Astrocyte (in vitro differentiated cells and primary cell): ENCODE measurements around the gene TOMM70.

Experiments used
- CTCF ChIP-seq: IDR thresholded peaks from 2 replicates; pipeline ENCODE4 v1.5.1; 2011; ENCODE audit warnings: low read depth, mild to moderate bottlenecking, inconsistent platforms, low read length, moderate library complexity; ENCODE audit not compliant: insufficient read depth
- EZH2 ChIP-seq: IDR thresholded peaks from 2 replicates; pipeline ENCODE4 v1.6.1; 2012; ENCODE audit warnings: mild to moderate bottlenecking, low read length, inconsistent platforms; ENCODE audit not compliant: insufficient read depth

GRCh38 chr3:100436951-100437350 lies 36.1 kb upstream of the TOMM70 start:
- TF ChIP-seq CTCF (no peak), EZH2 (no peak)
